Stomach smooth muscle (tissue), 2 donors: ENCODE measurements around the gene RFTN1.
A peak's percentile ranks its signal among the peaks of the same experiment; 100 is the strongest.

Experiments
- H3K27ac ChIP-seq: one replicate; pipeline ENCODE4 v1.7.0; 2013; ENCODE audit warnings: mild to moderate bottlenecking, low read length, inconsistent platforms
- H3K27me3 ChIP-seq, 2 donors: one replicate each; pipeline ENCODE4 v1.7.0; 2013; ENCODE audit warnings: low read length in 2 of 2; ENCODE audit not compliant: insufficient read depth in 2 of 2, control insufficient read depth in 1 of 2
- H3K36me3 ChIP-seq, 2 donors: one replicate each; pipeline ENCODE4 v1.7.0; 2013; ENCODE audit warnings: low read length in 2 of 2; ENCODE audit not compliant: control insufficient read depth in 2 of 2, insufficient read depth in 2 of 2
- H3K4me1 ChIP-seq: one replicate; pipeline ENCODE4 v1.7.0; 2013; ENCODE audit warnings: low read length; ENCODE audit not compliant: control insufficient read depth, insufficient read depth
- H3K4me3 ChIP-seq, 2 donors: one replicate each; pipeline ENCODE4 v1.7.0; 2013; ENCODE audit warnings: low read length in 2 of 2
- H3K9ac ChIP-seq, 2 donors: one replicate each; pipeline ENCODE4 v1.7.0; 2013; ENCODE audit warnings: low read length in 2 of 2, mild to moderate bottlenecking in 1 of 2
- H3K9me3 ChIP-seq, 2 donors: one replicate each; pipeline ENCODE4 v1.7.0; 2013; ENCODE audit warnings: low read length in 2 of 2; ENCODE audit not compliant: control insufficient read depth in 2 of 2
- donor health status: healthy.
- donor health status: Pancreatic carcinoma.

RFTN1 gene, protein sequence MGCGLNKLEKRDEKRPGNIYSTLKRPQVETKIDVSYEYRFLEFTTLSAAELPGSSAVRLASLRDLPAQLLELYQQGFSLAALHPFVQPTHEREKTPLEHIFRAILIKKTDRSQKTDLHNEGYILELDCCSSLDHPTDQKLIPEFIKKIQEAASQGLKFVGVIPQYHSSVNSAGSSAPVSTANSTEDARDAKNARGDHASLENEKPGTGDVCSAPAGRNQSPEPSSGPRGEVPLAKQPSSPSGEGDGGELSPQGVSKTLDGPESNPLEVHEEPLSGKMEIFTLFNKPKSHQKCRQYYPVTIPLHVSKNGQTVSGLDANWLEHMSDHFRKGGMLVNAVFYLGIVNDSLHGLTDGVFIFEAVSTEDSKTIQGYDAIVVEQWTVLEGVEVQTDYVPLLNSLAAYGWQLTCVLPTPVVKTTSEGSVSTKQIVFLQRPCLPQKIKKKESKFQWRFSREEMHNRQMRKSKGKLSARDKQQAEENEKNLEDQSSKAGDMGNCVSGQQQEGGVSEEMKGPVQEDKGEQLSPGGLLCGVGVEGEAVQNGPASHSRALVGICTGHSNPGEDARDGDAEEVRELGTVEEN

DNA sequence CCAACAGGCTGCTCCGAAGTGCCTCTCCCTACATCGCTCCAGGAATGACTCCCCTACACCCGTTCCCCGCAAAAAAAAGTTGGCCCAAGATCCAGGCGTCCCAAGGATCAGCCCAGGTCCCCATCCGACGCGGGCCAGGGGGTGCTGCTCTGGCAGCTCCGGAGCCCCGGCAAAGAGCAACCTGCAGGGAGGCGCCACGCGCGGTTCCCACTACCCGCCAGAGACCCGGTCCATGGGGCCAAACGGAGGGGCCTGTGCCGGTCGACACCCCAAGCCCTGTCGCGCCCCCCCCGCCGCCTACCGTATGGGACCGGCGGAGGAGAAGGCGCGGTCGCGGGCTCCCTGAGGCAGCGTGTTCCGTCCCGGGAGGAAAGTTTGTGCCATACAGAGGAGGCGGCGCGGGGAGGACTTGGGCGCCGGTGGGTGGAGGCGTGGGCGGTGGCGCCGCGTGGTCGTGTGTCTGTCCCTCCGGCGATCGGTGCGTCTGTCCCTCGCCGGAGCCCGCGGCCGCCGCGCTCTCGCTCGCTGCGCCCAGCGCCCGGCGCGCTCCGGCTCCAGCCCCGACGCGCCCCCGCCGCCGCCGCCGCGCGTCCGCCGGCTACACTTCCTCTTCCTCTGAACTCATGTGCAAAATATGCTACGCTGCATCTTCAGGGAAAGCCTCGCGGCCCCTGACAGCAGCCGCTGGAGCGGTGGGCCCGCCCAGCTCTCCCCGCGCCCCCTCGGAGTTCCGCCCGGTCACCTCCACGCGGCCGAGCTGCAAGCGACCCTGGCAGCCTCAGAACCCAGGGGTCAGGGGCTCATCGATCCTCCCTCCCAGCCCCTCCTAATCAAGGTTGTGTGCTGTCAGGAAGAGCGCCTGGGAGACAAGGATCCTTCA lies at the start of gene RFTN1:
TSS of gene RFTN1 (minus strand) at position 559 of the 880 bp plus-strand sequence. CDS start 19,830 bp downstream, outside the sequence.
- H3K27ac ChIP-seq: peak within 1 kb of the TSS; percentile 46
- no peaks in the 10 kb centered on the region for H3K9me3 ChIP-seq
- H3K27me3 ChIP-seq: peaks cover 0 to 6% of the 10 kb centered on the region in 2 donors
- H3K9ac ChIP-seq: peak within 1 kb of the TSS; percentile 51 to 71
- no peaks in the 10 kb centered on the region for H3K36me3 ChIP-seq
- H3K4me1 ChIP-seq: peaks cover 19% of the 10 kb centered on the region
- H3K4me3 ChIP-seq: peak within 1 kb of the TSS; percentile 73 to 78

DNA sequence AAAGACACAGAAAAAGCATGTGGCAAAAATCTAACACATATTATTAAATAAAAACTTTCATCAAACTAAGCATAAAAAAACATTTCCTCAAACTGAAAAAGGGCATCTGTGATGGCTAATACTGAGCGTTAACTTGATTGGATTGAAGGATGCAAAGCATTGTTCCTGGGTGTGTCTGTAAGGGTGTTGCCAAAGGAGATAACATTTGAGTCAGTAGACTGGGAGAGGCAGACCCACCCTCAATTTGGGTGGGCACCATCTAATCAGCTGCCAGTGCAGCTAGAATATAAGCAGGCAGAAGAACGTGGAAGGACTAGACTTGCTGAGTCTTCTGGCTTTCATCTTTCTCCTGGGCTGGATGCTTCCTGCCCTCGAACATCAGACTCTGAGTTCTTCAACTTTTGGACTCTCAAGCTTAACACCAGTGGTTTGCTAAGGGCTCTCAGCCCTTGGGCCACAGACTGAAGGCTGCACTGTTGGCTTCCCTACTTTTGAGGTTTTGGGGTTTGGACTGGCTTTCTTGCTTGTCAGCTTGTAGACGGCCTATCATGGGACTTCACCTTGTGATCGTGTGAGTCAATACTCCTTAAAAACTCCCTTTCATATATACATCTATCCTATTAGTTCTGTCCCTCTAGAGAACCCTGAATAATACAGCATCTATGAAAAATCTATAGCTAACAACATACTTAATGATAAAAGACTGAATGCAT lies 46.3 kb upstream of the RFTN1 start:
- Histone ChIP-seq H3K36me3 (no peaks in the 10 kb centered on the region), H3K4me3 (no peak overlapping the region), H3K4me1 (no peaks in the 10 kb centered on the region), H3K27ac (no peak overlapping the region), H3K9ac (no peak overlapping the region), H3K27me3 (no peaks in the 10 kb centered on the region), H3K9me3 (peaks cover 3% of the 10 kb centered on the region in 2 donors)

DNA sequence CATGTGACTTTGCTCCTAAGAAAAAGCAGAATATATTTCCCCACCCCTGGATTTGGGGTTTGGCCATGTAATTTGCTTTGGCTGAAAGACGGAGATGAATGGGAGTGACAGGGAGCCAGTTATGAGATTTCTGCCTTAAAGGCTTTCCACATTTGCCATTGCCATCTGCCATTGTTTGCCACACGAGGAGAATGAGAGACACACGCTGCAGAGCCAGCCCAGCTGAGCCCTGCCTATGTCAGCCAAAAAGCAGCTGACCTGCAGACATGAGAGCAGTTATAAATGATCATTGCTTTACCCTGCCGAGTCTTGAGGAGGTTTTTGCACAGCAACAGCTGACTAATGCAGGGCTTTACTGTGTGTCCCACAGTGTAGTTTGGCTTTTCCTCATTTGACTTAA lies 40.6 kb upstream of the RFTN1 start:
- Histone ChIP-seq H3K4me1 (peaks cover 6% of the 10 kb centered on the region), H3K27ac (no peak overlapping the region), H3K9ac (no peak overlapping the region), H3K27me3 (no peaks in the 10 kb centered on the region), H3K9me3 (no peaks in the 10 kb centered on the region), H3K36me3 (no peaks in the 10 kb centered on the region), H3K4me3 (no peak overlapping the region)

DNA sequence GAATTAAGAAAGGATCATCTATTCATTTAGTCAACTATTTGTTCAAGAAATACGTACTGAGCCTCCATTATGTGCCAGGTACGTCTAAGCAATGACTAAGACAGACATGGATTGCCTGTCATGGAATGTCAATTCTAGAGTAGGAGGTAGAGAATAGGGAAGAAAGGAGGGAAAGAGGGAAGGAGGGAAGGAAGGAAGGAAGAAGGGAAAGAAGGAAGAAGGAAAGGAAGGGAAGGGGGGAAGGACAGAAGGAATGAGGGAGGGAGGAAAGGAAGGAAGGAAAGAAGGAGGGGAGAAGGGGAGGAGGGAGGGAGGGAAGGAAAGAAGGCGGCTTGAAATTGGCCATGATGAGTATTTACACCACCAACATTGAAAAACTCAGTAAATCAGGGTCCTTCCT lies 39.3 kb upstream of the RFTN1 start:
- Histone ChIP-seq H3K9ac (no peak overlapping the region), H3K36me3 (no peaks in the 10 kb centered on the region), H3K27ac (no peak overlapping the region), H3K27me3 (no peaks in the 10 kb centered on the region), H3K4me1 (peaks cover 6% of the 10 kb centered on the region), H3K9me3 (no peaks in the 10 kb centered on the region), H3K4me3 (no peak overlapping the region)

DNA sequence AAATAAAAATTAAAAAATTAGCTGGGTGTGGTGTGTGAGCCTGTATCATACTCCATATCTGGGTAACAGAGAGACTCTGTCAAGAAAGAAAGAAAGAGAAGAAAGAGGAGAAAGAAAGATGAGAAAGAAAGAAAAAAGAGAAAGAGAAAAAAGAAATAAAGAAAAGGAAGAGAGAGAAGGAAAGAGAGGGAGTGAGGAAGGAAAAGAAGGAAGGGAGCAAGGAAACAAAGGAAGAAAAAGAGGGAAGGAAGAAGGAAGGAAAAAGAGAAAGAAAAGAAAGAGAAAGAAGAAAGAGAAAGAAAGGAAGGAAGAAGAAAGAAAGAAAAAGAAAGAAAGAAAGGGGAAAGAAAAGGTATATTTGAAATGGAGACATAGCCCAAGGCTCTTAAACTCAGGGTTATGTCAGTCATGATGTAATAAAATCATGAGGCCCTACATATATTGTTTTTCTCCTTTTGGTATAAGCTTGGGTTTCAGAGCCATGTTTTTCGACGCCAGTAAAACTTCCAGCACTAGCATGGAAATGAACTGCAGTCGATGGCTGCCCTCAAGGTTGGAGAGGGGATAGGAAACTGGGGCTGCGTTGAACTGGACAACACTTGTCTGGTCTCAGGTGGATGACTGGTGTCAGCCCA lies 38.0 kb upstream of the RFTN1 start:
- Histone ChIP-seq H3K4me1 (peaks cover 6% of the 10 kb centered on the region), H3K9ac (no peak overlapping the region), H3K27me3 (no peaks in the 10 kb centered on the region)

DNA sequence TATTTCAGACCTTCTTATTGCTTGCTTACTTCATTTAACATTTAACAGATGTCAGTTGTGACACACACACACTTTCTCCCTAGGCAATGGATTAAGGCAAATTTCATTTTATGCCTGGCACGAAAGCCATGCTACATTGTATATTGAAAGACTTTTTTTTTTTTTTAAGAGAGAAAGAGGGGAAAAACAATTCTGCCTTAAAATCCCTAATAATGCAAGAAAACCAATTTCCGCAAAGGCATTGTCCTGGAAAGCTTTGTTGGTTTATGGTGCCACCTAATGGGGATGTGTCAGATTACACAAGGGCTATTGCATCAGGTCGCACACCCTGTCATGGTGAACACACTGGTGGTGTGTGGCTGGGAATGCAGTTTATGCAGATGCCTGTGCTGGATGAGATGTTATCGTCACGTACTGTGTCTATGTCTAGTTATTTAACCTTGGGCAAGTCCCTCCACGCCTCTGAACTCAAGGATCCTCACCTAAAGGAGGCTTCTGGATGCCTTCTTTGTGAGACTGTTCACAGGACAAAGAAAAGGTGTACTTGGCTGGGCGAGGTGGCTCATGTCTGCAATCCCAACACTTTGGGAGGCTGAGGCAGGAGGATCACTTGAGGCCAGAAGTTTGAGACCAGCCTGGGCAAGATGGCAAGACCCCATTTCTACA lies 37.3 kb upstream of the RFTN1 start:
- Histone ChIP-seq H3K4me3 (peak overlapping the region; percentile 21 to 58), H3K27ac (no peak overlapping the region), H3K36me3 (no peaks in the 10 kb centered on the region), H3K9me3 (no peaks in the 10 kb centered on the region), H3K9ac (no peak overlapping the region), H3K4me1 (peaks cover 6% of the 10 kb centered on the region), H3K27me3 (no peaks in the 10 kb centered on the region)

More for the DNA sequence above, 38.0 kb upstream of the RFTN1 start:
- no peaks in the 10 kb centered on the region for H3K9me3 ChIP-seq
- H3K36me3 ChIP-seq: no peaks in the 10 kb centered on the region
- H3K27ac ChIP-seq: no peak overlapping the region
- H3K4me3 ChIP-seq: no peak overlapping the region

DNA sequence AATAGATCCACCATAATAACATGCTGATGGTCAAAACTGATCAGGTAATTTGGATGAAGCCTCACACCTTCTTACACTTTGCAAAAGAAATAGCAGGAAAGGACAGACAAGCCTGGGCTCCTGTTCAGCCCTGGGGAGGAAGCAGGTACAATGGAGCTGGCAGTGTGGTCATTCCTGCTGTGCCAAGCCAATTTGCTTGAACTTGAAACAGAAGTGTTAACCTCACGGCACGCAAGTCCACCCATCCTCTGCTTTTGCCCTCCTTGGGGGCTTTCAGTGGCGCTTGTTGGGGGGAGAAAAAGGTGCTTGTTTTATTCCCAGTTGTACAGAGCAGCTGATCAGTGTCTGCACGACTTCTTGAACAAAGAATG lies 36.8 kb upstream of the RFTN1 start:
- no peak overlapping the region for H3K9ac ChIP-seq
- no peaks in the 10 kb centered on the region for H3K36me3 ChIP-seq
- H3K4me3 ChIP-seq: peak overlapping the region; percentile 21 to 58
- H3K27ac ChIP-seq: no peak overlapping the region
- H3K9me3 ChIP-seq: no peaks in the 10 kb centered on the region
- H3K27me3 ChIP-seq: no peaks in the 10 kb centered on the region
- peaks cover 6% of the 10 kb centered on the region for H3K4me1 ChIP-seq

DNA sequence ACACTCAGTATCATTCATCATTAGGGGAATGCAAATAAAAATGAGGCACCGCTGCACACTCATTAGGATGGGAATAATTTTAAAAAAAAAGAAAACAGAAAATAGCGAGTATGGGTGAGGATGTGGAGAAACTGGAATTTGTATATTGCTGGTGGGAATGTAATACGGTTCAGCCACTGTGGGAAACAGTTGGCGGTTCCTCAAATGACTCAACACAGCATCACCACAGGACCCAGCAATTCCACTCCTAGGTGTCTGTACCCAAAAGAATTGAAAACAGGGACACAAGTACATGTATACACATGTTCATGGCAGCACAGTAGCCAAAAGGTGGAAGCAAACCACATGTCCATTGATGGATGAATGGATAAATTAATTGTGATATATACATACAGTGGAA lies 35.2 kb upstream of the RFTN1 start:
- H3K36me3 ChIP-seq: no peaks in the 10 kb centered on the region
- no peaks in the 10 kb centered on the region for H3K9me3 ChIP-seq
- peaks cover 0 to 2% of the 10 kb centered on the region in 2 donors for H3K27me3 ChIP-seq
- peaks cover 6% of the 10 kb centered on the region for H3K4me1 ChIP-seq
- H3K9ac ChIP-seq: no peak overlapping the region
- H3K4me3 ChIP-seq: no peak overlapping the region
- H3K27ac ChIP-seq: no peak overlapping the region

DNA sequence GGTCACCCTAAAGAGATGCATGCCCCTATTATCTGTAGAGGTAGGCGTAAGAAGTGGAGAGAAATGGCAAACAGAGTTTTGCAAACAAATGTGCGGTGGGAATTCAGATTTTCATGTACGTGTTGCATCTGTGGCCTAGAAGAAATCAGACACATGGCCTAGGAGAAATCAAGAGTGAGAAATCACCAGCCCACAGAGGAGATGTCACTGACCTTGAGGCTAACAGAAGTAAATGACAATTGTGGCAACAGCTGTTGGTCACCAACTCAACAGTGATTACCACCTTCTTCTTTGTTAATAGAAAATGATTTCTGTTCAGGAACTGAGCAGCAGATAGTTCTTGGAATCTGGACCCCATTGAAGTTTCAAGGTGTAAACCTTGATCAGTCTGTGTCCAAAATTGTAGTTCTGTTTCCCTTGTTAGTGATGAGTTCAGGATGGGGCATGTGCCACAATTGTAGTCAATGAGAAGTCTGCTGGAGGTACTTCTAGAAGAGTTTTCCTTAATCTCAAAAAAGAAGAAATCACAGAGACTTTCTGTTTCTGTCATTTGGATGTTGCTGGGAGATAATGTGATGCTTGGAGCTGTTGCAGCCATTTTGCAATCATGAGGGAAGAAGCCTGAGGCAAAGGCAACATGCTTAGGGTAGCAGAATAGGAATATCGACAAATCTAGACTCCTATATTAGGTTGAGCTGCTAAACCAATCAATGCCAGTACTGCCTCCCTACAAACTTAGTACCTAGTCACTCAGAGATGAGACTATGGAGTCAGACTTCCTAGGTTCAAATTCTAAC lies 34.3 kb upstream of the RFTN1 start:
- peaks cover 6% of the 10 kb centered on the region for H3K4me1 ChIP-seq
- no peak overlapping the region for H3K27ac ChIP-seq
- no peak overlapping the region for H3K4me3 ChIP-seq

More for the DNA sequence above, 34.3 kb upstream of the RFTN1 start:
- Histone ChIP-seq H3K27me3 (peaks cover 0 to 4% of the 10 kb centered on the region in 2 donors), H3K36me3 (no peaks in the 10 kb centered on the region), H3K9ac (no peak overlapping the region), H3K9me3 (no peaks in the 10 kb centered on the region)
